ENCODE measurements around the gene GSG1L.
"Not testable (repeated sequence)": the region's sequence is repeated elsewhere in the genome, so short reads cannot be mapped to it uniquely, and the experiment has no call there.

GSG1L gene

GRCh38 chr16:27977966-27978365 lies 85.5 kb downstream of the GSG1L start:
- no peak for DNase-seq

GRCh38 chr16:27976990-27977389 lies 86.5 kb downstream of the GSG1L start:
- DNase-seq: no peak

DNA sequence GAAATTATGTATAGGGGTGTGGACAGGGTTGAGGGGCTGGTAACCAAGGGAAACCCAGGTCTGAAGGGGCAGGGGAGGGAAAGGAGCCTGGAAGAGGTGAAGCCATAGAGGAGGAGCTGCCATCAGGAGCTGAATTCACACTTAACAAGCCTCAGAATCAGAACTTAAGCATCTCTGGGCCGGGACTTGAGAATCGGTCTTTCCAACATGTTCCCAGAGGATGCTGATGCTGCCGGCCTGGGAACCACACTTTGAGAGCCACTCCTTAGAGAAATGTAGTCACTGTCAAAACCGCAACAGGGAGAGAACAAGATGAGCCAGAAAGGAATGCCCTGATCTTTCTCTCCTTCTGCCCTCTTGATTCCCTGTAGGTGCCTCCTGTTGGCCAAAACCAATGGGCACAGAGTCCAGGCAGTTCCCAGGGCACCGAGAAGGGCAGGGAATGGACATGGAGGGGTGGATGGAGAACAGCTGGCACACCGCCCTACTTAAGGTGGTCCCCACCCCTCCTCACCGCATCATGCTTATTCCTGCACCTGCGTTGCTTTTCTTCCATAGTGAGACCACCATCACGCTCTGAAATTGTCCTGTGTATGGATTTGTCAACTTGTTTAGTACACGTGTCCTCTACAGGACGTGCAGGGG lies 88.5 kb downstream of the GSG1L start:
- no peak for DNase-seq

- DNase-seq: no peak
These were observed 89.8 kb downstream of the GSG1L start for GRCh38 chr16:27973678-27974077.

DNA sequence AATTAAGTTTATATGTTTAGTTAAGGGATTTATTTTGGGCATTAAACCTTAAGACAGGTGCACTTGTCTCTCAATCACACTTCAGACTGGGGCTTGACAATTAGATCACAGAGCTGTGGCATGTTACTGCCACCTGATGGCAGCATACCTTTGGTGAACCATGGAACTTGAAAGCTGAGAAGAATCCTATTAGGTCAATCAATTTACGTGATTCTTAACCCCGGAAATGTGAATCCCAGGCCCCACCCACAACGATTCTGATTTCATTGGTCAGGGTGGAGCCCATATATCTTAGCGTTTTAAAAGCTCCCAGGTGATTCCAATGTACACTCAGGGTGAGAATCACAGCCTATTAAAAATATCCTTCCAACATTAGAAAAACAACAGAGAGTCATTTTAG lies 91.0 kb downstream of the GSG1L start:
- DNase-seq: peak; percentile 66

GRCh38 chr16:27969574-27969973 lies 93.9 kb downstream of the GSG1L start:
- DNase-seq: peak; percentile 6

- DNase-seq: no peak
These were observed 96.3 kb downstream of the GSG1L start for GRCh38 chr16:27967169-27967568.

GRCh38 chr16:27966756-27967155 lies 96.8 kb downstream of the GSG1L start:
- no peak for DNase-seq

DNA sequence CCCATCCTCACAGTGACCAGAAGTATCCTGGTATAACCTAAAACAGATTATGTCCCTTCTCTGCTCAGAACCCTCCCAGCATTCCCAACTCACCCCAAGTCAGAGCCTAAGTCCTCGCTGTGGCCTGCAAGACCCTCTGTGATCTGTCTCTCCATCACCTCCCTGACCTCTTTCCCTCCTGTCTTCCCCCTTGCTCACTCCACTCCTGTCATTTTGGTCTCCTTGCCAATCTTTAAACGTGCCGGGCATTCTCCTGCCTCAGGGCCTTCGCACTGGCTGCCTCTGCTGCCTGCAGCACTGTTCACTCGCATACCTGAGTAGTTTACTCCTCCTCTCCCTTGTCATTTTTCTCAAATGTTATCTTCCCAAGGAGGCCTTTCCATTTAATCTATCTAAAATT lies 97.7 kb downstream of the GSG1L start:
- no peak for DNase-seq

DNA sequence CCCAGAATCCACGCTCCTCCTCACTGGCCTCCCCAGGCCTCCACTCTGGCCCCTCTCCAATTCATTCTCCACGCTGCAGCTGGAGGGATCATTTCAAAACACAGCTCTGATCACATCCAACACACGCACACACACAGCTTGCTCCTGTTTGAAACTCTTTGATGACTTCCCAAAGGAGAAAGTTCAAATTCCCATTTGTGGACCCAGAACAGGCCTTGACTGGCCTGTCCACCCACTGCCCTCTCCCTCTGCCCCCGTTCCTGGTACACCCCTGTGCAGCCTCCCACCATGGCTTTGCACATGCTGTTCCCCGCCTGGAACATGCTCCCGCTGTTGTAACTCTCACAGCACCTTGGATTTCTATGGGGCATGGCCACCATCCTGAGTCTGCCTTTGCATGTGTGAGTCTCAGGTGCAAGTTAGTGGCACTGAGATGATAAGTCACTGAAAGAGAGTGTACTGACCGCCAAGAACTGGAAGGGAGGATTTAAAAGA lies 100.0 kb downstream of the GSG1L start:
- DNase-seq: no peak

GRCh38 chr16:27962197-27962596 lies 101.3 kb downstream of the GSG1L start:
- no peak for DNase-seq

GRCh38 chr16:27961296-27961620 lies 102.3 kb downstream of the GSG1L start:
- no peak for DNase-seq

DNA sequence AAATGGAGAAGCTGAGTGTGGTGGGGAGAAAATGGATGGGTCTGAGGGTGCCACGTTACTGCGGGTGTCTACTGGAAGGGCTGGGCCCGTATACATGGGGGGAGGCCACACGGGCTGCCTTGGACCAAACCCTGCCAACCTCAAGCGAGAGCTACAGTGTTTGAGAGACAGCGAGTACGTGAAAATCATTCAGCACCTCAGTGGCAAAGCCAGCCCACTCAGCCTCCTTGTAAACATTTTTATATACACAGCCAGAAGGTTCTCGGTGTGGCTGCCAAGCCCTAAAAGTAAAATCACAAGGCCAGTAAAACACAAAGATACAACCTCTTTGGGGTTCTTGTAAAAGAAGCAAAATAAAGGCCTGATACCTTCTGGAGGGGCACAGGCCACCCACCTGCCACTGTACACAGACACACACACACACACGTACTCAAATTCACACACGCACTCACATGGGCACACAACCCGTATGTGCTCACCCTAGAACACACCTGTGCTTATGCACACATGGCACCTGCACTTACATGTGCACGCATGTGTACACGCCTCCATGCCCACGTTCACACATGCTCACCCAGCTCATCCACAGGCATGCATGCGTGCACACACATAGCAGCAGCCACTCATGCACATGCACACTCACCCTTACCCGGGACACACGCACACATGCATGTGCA lies 102.8 kb downstream of the GSG1L start:
- DNase-seq: no peak

DNA sequence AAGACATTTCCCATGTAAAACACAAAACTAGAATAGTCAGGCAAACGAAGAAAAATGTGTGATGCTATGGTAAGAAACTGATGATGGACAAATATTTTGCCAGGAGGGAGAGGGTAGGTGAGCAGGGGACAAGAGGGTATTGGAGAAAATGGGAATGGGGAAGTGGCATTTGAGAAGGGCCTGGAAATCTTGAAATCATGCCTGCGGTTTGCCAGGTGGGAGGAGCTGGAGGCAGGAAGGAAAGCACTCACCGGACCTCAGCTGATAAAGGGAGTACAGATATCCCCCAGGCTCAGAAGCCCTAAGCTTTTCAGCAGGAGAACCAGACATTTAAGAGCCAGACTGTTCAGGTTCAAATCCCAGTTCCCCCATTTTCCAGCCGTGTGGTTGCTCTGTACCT lies 103.6 kb downstream of the GSG1L start:
- DNase-seq: no peak

- DNase-seq: no peak
These were observed 109.3 kb downstream of the GSG1L start for GRCh38 chr16:27954191-27954590.

DNA sequence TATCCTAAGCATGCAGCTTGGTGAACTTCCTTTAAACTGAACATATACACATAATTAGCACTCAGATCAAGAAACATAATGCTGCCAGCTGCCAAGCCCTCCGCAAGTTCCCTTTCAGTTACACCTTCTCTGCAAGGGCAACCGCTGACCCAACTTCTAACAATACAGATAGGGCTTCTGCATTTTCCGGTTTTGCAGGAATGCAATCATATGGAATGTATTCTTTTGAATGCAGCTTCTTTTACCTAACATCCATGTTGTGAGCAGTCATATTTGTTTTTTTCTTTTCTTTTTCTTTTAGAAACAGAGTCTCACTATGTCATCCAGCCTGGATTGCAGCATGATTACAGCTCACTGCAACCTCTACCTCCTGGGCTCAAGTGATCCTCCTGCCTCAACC lies 110.7 kb downstream of the GSG1L start:
- DNase-seq: peak; percentile 5

- peak; percentile 59 for DNase-seq
These were observed 111.9 kb downstream of the GSG1L start for GRCh38 chr16:27951489-27952120.

DNA sequence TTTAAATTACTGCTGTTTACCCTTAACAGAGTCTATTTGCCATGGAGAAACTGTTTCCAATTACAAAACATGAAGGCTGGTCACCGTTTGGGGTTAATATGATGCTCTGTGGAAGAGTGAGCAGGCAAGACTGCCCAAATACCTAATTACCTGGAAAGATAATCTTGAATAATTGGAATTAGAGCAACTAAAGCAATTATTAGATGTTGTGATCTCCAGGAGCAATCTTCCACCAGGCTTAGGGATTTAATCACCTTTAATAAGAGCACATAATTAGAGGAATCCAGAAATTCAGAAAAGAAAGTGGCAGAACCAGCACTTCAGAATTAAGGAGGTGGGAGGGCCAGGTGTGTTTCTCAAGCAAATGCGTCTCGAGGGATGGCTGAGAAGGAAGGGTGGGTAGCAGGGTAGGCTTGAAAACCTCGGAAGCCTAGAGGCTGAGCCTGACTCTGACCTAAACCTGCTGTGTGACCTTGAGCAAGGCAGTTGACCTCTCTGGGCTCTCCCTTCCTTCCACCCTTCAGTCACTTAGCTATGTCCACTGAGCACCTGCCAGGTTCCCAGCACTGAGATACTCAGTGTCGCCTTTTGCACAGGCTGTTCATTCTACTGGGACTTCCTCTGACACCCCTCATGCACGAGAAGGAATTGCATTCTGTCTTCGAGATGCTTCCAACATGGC lies 113.2 kb downstream of the GSG1L start:
- DNase-seq: peak; percentile 10

DNA sequence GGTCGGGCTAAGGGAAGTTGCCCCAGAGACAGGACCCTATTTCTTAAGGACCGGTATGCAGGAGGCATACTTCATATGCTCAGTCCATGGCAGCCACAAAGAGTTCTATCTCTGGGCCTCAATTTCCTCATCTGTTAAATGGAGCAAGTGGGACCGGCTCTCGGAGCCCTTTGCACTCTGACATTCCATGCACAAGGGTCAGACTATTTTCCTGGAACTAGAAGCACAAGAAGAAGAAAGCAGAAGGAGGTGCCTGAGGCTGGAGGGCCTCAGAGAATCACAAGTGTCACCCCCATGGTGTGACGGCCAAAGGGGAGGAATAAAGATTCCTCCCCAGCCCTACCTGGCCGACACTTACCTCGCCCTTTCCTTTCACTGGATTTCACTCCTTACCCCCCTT lies 115.8 kb downstream of the GSG1L start:
- no peak for DNase-seq

GRCh38 chr16:27945233-27945973 lies 118.1 kb downstream of the GSG1L start:
- DNase-seq: peak; percentile 95

DNA sequence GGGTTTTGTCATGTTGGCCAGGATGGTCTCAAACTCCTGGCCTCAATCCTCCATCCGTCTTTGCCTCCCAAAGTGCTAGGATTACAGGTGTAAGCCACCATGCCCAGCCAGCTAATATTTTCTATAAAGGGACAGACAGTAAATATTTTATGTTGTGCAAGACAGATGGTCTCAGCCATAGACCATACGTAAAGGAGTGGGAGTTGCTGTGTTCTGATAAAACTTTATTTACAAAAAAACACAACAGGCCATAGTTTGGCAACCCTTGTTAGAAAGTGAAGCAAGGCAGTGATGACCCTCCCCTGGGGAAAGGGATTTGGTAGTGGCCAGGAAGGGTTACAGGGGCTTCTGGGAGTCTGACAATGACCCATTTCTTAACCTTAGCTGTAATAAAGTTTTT lies 119.7 kb downstream of the GSG1L start:
- DNase-seq: no peak

GRCh38 chr16:27942071-27942470 lies 121.4 kb downstream of the GSG1L start:
- not testable (repeated sequence) for DNase-seq

DNA sequence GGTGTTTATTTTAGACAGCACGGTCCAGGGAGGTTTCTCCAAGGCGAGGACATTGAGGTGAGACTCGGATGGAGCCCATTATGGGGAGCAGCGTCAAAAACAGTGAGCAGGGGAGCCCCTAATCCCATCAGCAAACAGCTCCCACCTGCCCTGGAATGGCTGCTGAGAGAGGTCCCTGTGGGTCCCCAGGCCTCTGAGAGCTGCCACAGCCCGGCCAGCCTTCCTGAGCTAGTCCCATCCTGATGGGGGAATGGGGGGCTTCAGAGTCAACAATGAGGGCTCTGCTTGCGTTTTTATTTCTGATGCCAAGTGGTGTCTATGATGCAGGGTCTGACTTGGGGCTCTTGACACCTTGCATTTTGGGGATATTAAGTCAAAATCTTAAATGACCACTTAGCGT lies 128.4 kb downstream of the GSG1L start:
- DNase-seq: no peak

Measured in NCI-H2171 treated with DMSO at 0.1 percent for 48 hours (cell line).